ENCODE data around the gene PRPSAP2. TPM values are rescaled to one million over a fixed set of nuclear protein-coding genes. Genes with fewer than 3 reads are reported as not detected.

Gene PRPSAP2
- total RNA-seq, 1 donor from 2014 or later: 36.9 TPM

- no peaks in the 10 kb centered on the region for H3K36me3 ChIP-seq (ENCODE audit: control insufficient read depth, insufficient read depth, low read length)
- no peak for TF ChIP-seq CTCF (IDR thresholded peaks at IDR 0.05; ENCODE audit: insufficient read depth, low read length, severe bottlenecking)
- H3K27me3 ChIP-seq (ENCODE audit: control insufficient read depth, insufficient read depth, low read length): no peaks in the 10 kb centered on the region
- no peak overlapping the region for H3K4me3 ChIP-seq (ENCODE audit: low read depth, low read length)
- no peak for DNase-seq (ENCODE audit: low read depth)
- no peak for FAIRE-seq
These were observed 98.7 kb downstream of the PRPSAP2 start for GRCh38 chr17:18956581-18956980.

GRCh38 chr17:18957831-18958230 lies 99.9 kb downstream of the PRPSAP2 start:
- FAIRE-seq (no peak), DNase-seq (ENCODE audit: low read depth) (no peak)
- TF ChIP-seq CTCF (IDR thresholded peaks at IDR 0.05; ENCODE audit: insufficient read depth, low read length, severe bottlenecking): no peak
- Histone ChIP-seq H3K27me3 (ENCODE audit: control insufficient read depth, insufficient read depth, low read length) (no peaks in the 10 kb centered on the region), H3K36me3 (ENCODE audit: control insufficient read depth, insufficient read depth, low read length) (no peaks in the 10 kb centered on the region), H3K4me3 (ENCODE audit: low read depth, low read length) (no peak overlapping the region)

- no peak for FAIRE-seq
- no peaks in the 10 kb centered on the region for H3K27me3 ChIP-seq (ENCODE audit: control insufficient read depth, insufficient read depth, low read length)
These were observed 100.7 kb downstream of the PRPSAP2 start for GRCh38 chr17:18958611-18959010.

GRCh38 chr17:18959071-18959844 lies 101.3 kb downstream of the PRPSAP2 start:
- Histone ChIP-seq H3K36me3 (ENCODE audit: control insufficient read depth, insufficient read depth, low read length) (no peaks in the 10 kb centered on the region), H3K27me3 (ENCODE audit: control insufficient read depth, insufficient read depth, low read length) (no peaks in the 10 kb centered on the region), H3K4me3 (ENCODE audit: low read depth, low read length) (no peak overlapping the region)
- TF ChIP-seq CTCF (IDR thresholded peaks at IDR 0.05; ENCODE audit: insufficient read depth, low read length, severe bottlenecking): no peak
- FAIRE-seq (no peak), DNase-seq (ENCODE audit: low read depth) (no peak)

More at GRCh38 chr17:18958611-18959010, 100.7 kb downstream of the PRPSAP2 start:
- Histone ChIP-seq H3K4me3 (ENCODE audit: low read depth, low read length) (no peak overlapping the region), H3K36me3 (ENCODE audit: control insufficient read depth, insufficient read depth, low read length) (no peaks in the 10 kb centered on the region)
- TF ChIP-seq CTCF (IDR thresholded peaks at IDR 0.05; ENCODE audit: insufficient read depth, low read length, severe bottlenecking): no peak
- DNase-seq (ENCODE audit: low read depth): no peak

GRCh38 chr17:18959845-18960240 lies 101.9 kb downstream of the PRPSAP2 start:
- FAIRE-seq (no peak), DNase-seq (ENCODE audit: low read depth) (no peak)
- H3K4me3 ChIP-seq (ENCODE audit: low read depth, low read length): no peak overlapping the region
- TF ChIP-seq CTCF (IDR thresholded peaks at IDR 0.05; ENCODE audit: insufficient read depth, low read length, severe bottlenecking): no peak
- no peaks in the 10 kb centered on the region for H3K27me3 ChIP-seq (ENCODE audit: control insufficient read depth, insufficient read depth, low read length)
- H3K36me3 ChIP-seq (ENCODE audit: control insufficient read depth, insufficient read depth, low read length): no peaks in the 10 kb centered on the region

GRCh38 chr17:18960241-18960665 lies 102.3 kb downstream of the PRPSAP2 start:
- DNase-seq (ENCODE audit: low read depth) (no peak), FAIRE-seq (no peak)
- Histone ChIP-seq H3K4me3 (ENCODE audit: low read depth, low read length) (no peak overlapping the region), H3K36me3 (ENCODE audit: control insufficient read depth, insufficient read depth, low read length) (no peaks in the 10 kb centered on the region), H3K27me3 (ENCODE audit: control insufficient read depth, insufficient read depth, low read length) (no peaks in the 10 kb centered on the region)
- no peak for TF ChIP-seq CTCF (IDR thresholded peaks at IDR 0.05; ENCODE audit: insufficient read depth, low read length, severe bottlenecking)

All from bronchial epithelial cell (primary cell).